ENCODE data around the gene DCLK2. TPM values are rescaled to one million over a fixed set of nuclear protein-coding genes. Genes with fewer than 3 reads are reported as not detected.

DCLK2 gene
- polyA plus RNA-seq, 6 donors from 2014 or later = 0.34 to 9.1 (median 2.0) TPM

DNA sequence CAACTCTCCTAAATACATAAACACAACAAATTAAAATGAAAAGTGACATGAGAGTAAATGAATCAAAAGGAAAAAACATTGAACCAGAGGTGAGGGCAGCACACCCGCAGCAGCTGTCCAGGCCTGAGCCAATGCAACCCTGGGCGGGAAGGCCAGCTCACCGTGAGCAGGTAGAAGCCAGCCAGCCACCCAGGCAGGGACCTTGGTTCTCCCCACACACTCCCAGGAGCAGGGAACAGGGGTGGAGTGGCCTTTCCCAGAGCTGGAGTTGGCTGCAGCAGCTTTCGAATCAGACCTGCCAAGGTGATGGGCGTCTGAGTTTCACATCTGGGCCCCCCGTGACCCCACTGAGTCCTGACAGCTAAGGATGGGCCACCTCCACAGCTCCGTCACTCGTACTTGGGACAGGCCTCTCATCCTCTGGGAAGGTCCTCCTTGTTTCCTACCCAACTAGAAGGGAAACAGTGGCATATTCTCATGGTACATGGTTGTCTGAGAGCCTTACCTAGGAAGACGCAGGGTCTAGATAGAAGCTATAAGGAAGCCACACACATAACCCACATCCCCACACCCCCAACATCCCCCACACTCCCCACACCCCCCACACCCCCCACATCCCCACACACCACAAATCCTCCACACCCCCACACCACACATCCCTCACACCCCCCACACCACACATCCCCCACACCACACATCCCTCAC is 172.2 kb downstream of the DCLK2 start:
- no peak overlapping the region for H3K4me3 Mint-ChIP-seq
- H3K27me3 Mint-ChIP-seq = no peaks in the 10 kb centered on the region
- H3K36me3 Mint-ChIP-seq = no peaks in the 10 kb centered on the region
- H3K4me1 Mint-ChIP-seq = peaks cover 0 to 3% (median 0%) of the 10 kb centered on the region in 3 donors
- no peaks in the 10 kb centered on the region for H3K9me3 Mint-ChIP-seq
- no peak overlapping the region for H3K27ac Mint-ChIP-seq
- ATAC-seq (ENCODE audit: low read depth in 2 of 2) (no peak), DNase-seq (no peak)

DNA sequence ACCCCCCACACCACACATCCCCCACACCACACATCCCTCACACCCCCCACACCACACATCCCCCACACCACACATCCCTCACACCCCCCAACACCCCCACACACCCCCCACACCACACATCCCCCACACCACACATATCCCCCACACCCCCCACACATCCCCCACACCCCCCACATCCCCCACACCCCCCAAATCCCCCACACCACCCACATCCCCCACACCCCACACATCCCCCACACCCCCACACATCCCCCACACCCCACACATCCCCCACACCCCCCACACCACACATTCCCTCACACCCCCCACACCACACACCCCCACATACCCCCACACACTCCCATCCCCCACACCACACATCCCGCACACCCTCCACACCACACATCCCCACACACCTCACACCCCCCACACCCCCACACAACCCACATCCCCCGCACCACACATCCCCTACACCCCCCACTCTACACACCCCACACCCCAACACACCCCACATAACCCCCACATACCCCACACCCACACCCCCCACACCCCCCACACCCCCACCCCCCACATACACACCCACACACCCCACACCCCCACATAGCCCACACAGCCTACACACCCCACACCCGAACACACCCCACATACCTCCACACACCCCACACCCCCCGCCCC is 172.9 kb downstream of the DCLK2 start:
- no peak overlapping the region for H3K4me3 Mint-ChIP-seq
- peaks cover 0 to 3% (median 0%) of the 10 kb centered on the region in 3 donors for H3K4me1 Mint-ChIP-seq
- no peaks in the 10 kb centered on the region for H3K36me3 Mint-ChIP-seq
- ATAC-seq (ENCODE audit: low read depth in 2 of 2) (no peak), DNase-seq (no peak)
- H3K27me3 Mint-ChIP-seq = no peaks in the 10 kb centered on the region
- H3K27ac Mint-ChIP-seq = no peak overlapping the region
- H3K9me3 Mint-ChIP-seq = no peaks in the 10 kb centered on the region

DNA sequence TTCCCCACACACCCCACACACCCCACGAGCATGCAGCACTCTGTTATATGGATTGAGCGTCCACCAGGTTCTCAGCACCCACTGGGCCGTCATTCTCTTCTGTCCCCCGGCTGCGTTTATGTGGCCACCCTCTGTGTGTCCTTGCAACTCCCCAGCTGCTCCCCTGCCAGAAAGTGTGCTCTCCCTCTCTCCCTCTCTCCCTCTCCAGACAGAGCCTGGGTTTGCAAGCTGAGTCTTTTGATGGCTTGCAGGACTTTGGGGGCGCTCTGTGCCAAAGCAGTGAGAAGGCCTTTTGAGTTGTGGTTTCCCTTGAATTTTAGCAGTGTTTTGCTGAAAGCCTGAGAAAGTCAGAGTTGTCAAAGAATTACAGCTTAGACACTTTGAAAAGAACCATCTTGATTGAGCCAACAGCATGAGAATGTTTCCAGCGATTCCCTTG is 173.5 kb downstream of the DCLK2 start:
- Mint-ChIP-seq H3K4me1 (peaks cover 0 to 3% (median 0%) of the 10 kb centered on the region in 3 donors), H3K36me3 (no peaks in the 10 kb centered on the region), H3K4me3 (no peak overlapping the region), H3K9me3 (no peaks in the 10 kb centered on the region), H3K27ac (peak overlapping the region in 1 of 6 donors; percentile 30), H3K27me3 (no peaks in the 10 kb centered on the region)
- ATAC-seq (ENCODE audit: low read depth in 2 of 2) (no peak), DNase-seq (no peak)

DNA sequence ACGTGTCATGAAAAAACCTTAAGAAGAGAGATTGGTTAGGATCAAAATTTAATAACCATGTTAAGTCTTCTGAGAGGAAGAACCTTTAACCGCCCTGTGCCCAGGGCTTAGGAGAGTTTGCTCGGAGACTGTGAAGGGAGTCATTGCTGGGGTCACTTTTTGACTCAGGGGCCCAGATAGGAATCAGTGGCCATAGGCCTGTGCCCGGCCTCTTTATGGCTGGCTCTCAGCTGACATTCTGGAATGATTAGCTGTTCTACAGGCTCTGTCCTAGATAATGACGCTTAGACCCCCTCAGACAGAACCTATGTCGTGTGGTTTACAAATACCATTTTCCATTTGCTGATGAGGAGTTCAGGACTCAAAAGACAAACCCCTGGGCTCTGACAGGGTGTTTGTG is 174.1 kb downstream of the DCLK2 start:
- no peak overlapping the region for H3K4me3 Mint-ChIP-seq
- no peaks in the 10 kb centered on the region for H3K36me3 Mint-ChIP-seq
- H3K4me1 Mint-ChIP-seq = peaks cover 0 to 3% (median 0%) of the 10 kb centered on the region in 3 donors
- H3K9me3 Mint-ChIP-seq = no peaks in the 10 kb centered on the region
- H3K27ac Mint-ChIP-seq = peak overlapping the region in 1 of 6 donors; percentile 30
- DNase-seq (no peak), ATAC-seq (ENCODE audit: low read depth in 2 of 2) (no peak)
- no peaks in the 10 kb centered on the region for H3K27me3 Mint-ChIP-seq

DNA sequence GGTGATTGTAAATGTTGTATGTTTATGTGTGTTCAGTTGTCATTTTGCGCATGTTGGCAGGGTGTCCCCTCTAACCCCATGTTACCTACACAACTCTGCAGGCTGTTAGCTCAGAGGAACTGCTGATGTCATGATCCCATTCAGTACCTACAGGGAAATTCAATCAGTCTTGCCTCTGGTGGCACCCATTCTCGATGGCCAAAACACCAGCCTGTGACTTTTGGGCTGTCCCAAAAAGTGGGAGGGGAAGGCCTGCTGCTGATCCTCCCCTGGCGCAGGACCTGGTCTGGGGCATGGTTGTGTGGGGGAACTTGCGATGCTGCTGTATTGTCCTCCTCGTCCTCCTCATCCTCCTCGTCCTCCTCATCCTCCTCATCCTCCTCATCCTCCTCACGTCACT is 174.5 kb downstream of the DCLK2 start:
- no peak overlapping the region for H3K4me3 Mint-ChIP-seq
- H3K4me1 Mint-ChIP-seq = peaks cover 0 to 3% (median 0%) of the 10 kb centered on the region in 3 donors
- H3K9me3 Mint-ChIP-seq = no peaks in the 10 kb centered on the region
- no peaks in the 10 kb centered on the region for H3K36me3 Mint-ChIP-seq
- DNase-seq = no peak
- ATAC-seq (ENCODE audit: low read depth in 2 of 2) = no peak
- H3K27ac Mint-ChIP-seq = peak overlapping the region in 1 of 6 donors; percentile 46
- no peaks in the 10 kb centered on the region for H3K27me3 Mint-ChIP-seq

DNA sequence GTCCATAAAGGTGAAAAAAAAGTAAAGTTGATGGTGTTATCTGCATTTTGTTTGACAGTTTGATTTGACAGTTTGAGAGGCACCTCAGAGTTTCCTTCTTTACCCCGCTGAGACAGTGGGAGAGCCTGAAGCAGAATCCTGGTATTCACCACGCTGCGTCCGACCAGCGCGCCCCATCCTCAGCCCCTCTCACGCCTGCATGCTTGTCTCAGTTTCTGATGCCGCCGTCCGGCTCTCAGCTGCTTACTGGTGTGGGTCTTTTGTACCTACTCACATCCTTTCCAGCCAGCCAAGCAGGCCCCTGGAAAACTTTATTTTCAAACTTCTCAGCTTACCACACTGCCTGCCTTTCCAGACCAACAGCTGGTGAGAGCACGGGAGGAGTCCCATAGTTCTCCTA is 175.2 kb downstream of the DCLK2 start:
- Mint-ChIP-seq H3K4me3 (no peak overlapping the region), H3K36me3 (no peaks in the 10 kb centered on the region), H3K27ac (peak overlapping the region in 3 of 6 donors; percentile 16 to 39 (median 38)), H3K27me3 (no peaks in the 10 kb centered on the region), H3K9me3 (no peaks in the 10 kb centered on the region), H3K4me1 (peaks cover 0 to 3% (median 0%) of the 10 kb centered on the region in 3 donors)
- DNase-seq = no peak
- ATAC-seq (ENCODE audit: low read depth in 2 of 2) = no peak

DNA sequence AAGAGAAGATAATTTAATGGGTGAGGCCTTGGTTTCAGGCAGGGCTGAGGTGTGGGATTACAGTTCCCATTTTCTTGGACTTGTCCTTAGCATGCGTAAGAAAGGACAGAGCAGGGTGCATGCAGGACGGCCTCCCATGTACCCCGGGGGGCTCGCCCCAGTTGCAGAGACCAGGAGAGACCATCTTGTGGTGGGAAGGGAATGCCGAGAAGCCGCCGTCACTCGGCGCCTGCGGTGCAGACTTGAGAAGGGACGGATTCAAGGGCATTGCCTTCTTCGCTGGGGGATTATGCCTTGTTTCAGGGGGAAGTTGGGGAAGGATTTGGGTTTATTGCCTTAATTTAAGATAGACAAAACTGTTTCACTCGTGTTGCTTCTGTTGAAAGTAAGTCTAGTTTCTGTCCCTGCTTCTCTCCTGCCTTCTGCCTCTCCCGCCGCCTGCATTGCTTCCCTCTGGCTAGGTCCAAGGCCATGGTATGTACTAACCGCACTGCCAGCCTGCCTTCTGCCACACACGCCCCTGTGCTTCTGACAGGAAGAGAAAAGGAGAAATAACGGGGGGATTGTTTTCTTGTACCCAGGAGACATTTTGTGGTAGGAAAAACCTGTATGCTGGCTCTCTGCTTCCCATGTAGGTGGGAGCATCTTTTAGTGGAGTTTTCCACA is 175.9 kb downstream of the DCLK2 start:
- H3K27ac Mint-ChIP-seq = peak overlapping the region in 3 of 6 donors; percentile 47 to 58 (median 52)
- H3K9me3 Mint-ChIP-seq = no peaks in the 10 kb centered on the region
- ATAC-seq (ENCODE audit: low read depth in 2 of 2) = no peak
- H3K4me1 Mint-ChIP-seq = peaks cover 0 to 3% (median 0%) of the 10 kb centered on the region in 3 donors
- DNase-seq = no peak
- peak overlapping the region in 1 of 8 donors; percentile 33 for H3K4me3 Mint-ChIP-seq
- H3K36me3 Mint-ChIP-seq = no peaks in the 10 kb centered on the region
- no peaks in the 10 kb centered on the region for H3K27me3 Mint-ChIP-seq

DNA sequence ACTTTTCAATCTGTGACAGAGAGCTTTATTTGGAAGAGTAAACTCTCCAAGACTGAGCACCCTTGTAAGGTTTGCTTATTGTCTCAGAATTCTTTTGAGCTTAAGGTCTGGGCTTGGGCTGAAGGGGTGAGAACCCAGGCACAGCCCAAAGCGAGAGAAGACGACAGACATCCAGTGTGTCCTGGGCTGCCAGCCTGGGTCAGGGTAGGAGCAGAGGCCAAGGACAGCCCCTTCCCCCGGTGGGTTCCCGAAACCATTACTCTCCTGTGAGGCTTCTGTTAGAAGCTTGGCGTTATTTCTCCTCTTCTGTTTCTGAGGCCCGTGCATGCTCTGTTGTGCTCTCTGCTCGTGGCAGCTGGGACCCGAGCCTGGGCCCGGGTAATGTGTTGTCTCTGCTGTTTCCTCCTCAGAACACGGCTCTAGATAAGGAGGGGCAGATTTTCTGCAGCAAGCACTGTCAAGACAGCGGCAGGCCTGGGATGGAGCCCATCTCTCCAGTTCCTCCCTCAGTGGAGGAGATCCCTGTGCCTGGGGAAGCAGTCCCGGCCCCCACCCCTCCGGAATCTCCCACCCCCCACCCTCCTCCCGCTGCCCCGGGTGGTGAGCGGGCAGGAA is 177.5 kb downstream of the DCLK2 start:
- Mint-ChIP-seq H3K4me3 (no peak overlapping the region), H3K36me3 (no peaks in the 10 kb centered on the region)

DNA sequence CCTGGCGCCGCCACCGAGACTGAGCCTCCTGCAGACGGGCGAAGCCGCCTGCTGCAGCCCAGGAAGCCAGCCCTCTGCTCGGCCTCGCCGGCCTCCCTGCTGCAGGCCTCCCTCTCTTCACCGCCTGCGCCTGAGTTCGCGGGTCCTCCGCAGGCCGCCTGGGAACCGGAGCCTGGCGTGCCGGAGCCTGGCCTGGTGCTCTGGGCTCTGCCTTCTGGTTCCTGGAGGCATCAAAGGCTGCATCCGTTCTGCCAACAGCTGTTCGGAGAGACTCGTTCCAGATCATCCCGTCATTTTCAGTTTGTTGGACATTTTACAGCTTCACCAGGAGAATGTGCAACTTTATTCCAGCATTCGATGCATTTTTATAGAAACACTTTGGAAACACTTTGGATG is 178.0 kb downstream of the DCLK2 start:
- no peak overlapping the region for H3K27ac Mint-ChIP-seq

More for the DNA sequence above, 177.5 kb downstream of the DCLK2 start:
- Mint-ChIP-seq H3K9me3 (no peaks in the 10 kb centered on the region), H3K4me1 (peaks cover 0 to 3% (median 0%) of the 10 kb centered on the region in 3 donors), H3K27ac (peak overlapping the region in 1 of 6 donors; percentile 82), H3K27me3 (no peaks in the 10 kb centered on the region)
- ATAC-seq (ENCODE audit: low read depth in 2 of 2) (no peak), DNase-seq (no peak)

DNA sequence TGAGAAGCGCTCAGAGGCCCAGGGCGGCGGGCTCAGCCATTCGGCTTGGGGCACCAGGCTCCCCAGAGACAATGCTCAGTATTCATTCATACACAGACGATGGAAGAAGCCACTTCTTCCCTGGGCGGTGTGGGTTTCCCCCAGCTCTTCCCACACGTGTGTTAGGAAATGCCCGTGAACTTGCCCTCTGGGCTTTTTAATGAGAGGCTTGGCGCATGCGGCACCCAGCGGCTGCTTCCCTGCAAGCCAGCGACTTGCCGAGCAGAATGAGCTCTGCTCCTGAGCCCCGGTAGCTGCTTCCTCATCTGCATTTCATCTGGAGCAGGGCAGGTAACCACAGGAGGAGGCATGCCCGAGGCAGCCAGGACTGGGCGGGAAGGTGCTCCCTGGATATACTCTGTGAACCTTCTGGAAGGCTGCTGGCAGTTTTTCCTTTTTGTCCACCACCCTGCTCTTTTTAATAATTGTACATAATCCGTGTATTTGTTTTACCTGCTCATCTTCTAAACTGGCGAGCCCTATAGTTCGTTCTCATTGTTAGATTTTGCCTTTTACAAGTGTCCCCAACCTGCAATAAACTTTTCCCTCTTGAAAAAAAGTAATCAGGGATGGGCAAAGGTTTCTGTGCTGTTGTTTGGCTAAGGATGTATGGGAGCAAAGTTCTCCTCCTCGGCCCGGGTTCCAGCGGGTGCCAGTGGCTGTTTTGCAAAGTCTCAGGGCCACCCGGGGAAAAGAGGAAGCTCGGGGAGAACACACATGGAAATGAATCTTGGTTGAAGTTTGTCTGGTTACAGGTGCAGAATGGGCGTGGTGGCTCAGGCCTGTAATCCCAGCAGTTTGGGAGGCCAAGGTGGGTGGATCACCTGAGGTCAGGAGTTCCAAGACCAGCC is 178.8 kb downstream of the DCLK2 start:
- peak overlapping the region in 1 of 6 donors; percentile 70 for H3K27ac Mint-ChIP-seq

More for the DNA sequence above, 178.0 kb downstream of the DCLK2 start:
- Mint-ChIP-seq H3K27me3 (no peaks in the 10 kb centered on the region), H3K4me3 (peak overlapping the region in 1 of 8 donors; percentile 39), H3K36me3 (peaks cover 0 to 4% of the 10 kb centered on the region in 2 donors), H3K9me3 (no peaks in the 10 kb centered on the region), H3K4me1 (peaks cover 0 to 3% (median 0%) of the 10 kb centered on the region in 3 donors)
- ATAC-seq (ENCODE audit: low read depth in 2 of 2) (no peak), DNase-seq (no peak)

DNA sequence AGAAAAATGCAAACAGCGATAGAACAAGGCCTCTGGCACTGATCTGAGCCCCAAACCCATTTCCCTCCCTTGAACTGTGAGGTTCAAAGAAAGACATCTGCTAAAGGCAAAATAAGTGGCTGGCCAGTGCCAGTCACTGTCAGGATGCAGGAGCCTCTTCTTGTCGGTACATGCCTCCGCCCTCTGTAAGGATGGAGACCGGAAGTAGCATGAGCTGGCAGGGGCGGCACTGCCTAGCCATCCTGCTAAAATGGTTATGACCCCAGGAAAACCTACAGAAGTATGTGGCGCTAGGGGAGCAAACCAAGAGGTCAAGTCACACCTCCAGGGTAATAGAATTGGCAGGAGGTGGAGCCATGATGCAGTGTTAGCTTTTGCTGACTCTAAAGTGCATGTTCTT is 180.3 kb downstream of the DCLK2 start:
- no peak overlapping the region for H3K4me3 Mint-ChIP-seq
- ATAC-seq (ENCODE audit: low read depth in 2 of 2) (no peak), DNase-seq (no peak)
- no peaks in the 10 kb centered on the region for H3K27me3 Mint-ChIP-seq
- H3K27ac Mint-ChIP-seq = peak overlapping the region in 2 of 6 donors; percentile 11 to 13
- H3K9me3 Mint-ChIP-seq = no peaks in the 10 kb centered on the region
- no peaks in the 10 kb centered on the region for H3K4me1 Mint-ChIP-seq
- H3K36me3 Mint-ChIP-seq = peaks cover 0 to 9% of the 10 kb centered on the region in 2 donors

More for the DNA sequence above, 178.8 kb downstream of the DCLK2 start:
- peaks cover 0 to 4% of the 10 kb centered on the region in 2 donors for H3K36me3 Mint-ChIP-seq
- H3K9me3 Mint-ChIP-seq = no peaks in the 10 kb centered on the region
- no peak overlapping the region for H3K4me3 Mint-ChIP-seq
- no peaks in the 10 kb centered on the region for H3K4me1 Mint-ChIP-seq
- no peak for ATAC-seq (ENCODE audit: low read depth in 2 of 2)
- no peaks in the 10 kb centered on the region for H3K27me3 Mint-ChIP-seq
- DNase-seq = no peak

DNA sequence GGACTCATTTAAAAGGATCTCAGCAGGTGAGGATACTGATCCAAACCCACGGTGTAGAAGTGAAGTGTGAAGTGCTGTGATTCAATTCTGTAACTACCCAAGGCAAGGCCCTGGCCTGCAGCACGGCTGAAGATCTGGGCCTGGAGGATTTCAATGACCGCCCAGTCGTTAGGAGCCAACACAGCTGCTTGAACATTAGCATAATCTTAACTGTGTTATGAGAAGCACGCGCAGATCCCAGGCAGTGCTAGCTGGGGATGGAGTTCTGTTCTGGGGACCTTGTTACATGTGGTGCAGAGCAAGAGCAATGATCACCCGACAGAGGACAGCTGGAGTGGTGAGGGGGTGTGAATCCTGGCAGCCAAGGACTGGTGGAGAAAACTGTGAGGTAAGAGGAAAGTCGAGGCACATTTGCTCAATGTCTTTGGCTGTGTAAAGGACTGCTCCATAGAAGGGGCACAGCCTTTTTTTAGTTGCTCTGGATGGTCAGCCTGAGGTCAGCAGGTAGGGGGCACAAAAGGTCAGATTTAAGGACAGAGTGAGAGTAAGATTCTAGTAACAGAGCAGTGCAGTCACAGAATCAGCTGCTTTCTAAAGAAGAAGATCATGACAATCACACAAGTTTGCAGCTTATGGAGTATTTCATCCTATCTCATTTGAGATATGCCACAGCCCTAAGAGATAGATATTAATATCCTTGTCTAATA is 181.8 kb downstream of the DCLK2 start:
- H3K36me3 Mint-ChIP-seq = peaks cover 0 to 9% of the 10 kb centered on the region in 2 donors
- H3K4me1 Mint-ChIP-seq = no peaks in the 10 kb centered on the region
- H3K9me3 Mint-ChIP-seq = no peaks in the 10 kb centered on the region
- H3K27ac Mint-ChIP-seq = peak overlapping the region in 4 of 6 donors; percentile 12 to 81 (median 44)
- no peak for DNase-seq
- peak overlapping the region in 1 of 8 donors; percentile 26 for H3K4me3 Mint-ChIP-seq
- H3K27me3 Mint-ChIP-seq = no peaks in the 10 kb centered on the region
- no peak for ATAC-seq (ENCODE audit: low read depth in 2 of 2)
